NCI-H1930 (cell line): ENCODE measurements around the gene DMC1.
"Not testable (repeated sequence)": the region's sequence is repeated elsewhere in the genome, so short reads cannot be mapped to it uniquely, and the experiment has no call there.

Experiments
- DNase-seq, 2 experiments: peaks; one replicate each; lab custom pipeline; 2025; lab: John Stamatoyannopoulos, UW

DMC1 gene

GRCh38 chr22:38569972-38570778, at the start of gene DMC1:
Gene DMC1 (minus strand): TSS chr22:38570183. CDS start chr22:38568256, 1,927 bp downstream.
- peak; percentile 87 to 91 for DNase-seq

- DNase-seq = no peak
Measured at GRCh38 chr22:38618682-38619081, 48.7 kb upstream of the DMC1 start.

- DNase-seq = no peak
Measured at GRCh38 chr22:38618258-38618657, 48.3 kb upstream of the DMC1 start.

DNA sequence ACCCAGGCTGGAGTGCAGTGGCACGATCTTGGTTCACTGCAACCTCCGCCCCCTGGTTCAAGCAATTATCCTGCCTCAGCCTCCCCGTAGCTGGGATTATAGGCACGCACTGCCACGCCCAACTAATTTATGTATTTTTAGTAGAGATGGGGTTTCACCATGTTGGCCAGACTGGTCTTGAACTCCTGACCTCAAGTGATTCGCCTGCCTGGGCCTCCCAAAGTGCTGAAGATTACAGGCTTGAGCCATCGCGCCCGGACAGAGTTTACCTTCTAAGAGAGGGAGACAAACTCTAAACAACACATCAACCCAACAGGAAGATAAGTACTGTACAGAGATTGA, 45.1 kb upstream of the DMC1 start:
- DNase-seq = not testable (repeated sequence)

DNA sequence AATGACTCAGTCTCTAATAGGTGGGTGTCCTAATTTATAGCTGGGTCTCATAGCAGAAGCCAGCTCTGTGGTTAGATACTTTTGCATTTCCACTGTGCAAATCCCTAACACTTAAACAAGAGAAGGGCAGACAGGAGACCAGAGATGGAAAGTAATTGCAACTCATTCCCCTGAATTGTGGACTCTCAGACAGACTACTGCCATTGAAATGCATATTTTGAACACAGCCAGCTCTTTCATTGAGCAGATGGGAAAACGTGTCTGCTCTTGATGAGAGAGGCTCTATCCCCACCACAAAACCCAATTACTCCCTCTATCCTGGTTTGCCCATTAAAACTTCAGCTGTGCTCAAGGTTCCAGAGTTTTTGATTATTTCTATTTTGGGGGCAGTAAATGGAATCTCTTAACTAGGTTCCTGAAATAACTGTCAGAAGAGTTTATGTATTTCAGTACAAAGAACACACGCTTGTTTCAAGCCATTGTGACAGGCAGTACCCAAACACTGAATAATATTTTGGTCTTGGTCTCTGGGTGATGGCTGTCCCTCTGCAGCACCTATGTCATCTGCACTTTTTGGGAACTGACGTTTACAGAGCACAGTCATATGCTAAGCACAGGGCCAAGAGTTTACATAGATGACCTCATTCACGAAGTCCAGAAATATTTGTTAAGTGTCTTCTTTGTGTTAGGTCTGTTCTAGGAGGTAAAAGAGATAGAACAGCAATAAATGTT, 44.5 kb upstream of the DMC1 start:
- no peak for DNase-seq

GRCh38 chr22:38613588-38613987, 43.6 kb upstream of the DMC1 start:
- DNase-seq = no peak

DNA sequence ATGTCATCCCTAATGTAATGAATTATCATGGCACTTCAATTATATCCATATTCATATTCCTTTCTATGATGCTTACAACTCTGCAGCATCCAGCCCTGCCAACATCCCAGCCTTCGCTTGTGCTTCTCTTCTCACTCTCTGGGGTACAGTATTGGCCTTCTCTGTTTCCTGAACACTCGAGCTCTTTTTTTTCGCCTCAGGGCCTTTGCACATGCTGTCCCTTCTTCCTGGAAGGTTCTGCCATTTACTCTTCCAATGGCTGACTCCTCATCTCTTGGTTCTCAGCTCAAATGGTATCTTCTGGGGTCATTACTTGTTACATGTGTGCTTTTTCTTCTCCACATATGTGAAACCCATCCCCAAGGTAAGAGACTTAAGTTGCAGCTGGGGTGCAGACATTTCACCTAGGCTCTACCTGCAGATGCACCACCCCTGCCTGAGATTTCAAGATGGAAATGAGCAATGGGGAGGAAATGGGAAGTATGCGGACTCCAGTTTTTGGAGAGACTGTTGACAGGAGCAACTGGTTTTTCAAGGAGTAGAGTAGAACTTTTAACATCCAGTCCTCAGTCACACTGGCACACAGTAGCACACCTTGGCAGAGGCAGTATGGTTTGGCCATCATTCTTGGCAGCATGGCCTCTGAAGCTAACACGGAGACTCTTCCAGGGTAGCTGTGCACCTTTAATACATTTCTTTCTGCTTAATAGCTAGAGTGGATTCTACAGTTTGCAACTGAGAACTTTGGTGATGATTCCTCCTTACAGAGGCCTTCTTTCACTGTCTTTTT, 42.4 kb upstream of the DMC1 start:
- no peak for DNase-seq

GRCh38 chr22:38611559-38611958, 41.6 kb upstream of the DMC1 start:
- DNase-seq = no peak

- no peak for DNase-seq
Measured at GRCh38 chr22:38610234-38610633, 40.3 kb upstream of the DMC1 start.

GRCh38 chr22:38608992-38609750, 39.2 kb upstream of the DMC1 start:
- DNase-seq = no peak

DNA sequence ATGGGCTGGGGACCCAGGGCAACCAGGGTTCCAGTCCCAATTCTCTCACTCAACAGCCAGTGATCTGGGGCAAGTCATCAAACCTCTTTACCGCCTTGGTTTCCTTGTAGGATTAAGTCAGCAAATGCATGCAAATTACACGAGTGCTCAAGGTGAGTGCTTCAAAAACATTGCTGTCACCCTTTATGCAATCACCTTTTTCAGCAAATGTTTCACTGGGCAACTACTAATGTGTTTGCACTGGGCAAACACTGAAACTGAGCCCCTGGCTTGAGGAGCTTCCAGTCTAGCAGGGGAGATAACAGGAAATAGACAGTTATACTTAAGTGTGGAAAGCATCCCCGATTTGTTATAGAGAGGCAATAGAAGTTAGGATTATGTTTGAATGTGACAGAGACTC, 37.7 kb upstream of the DMC1 start:
- no peak for DNase-seq

DNA sequence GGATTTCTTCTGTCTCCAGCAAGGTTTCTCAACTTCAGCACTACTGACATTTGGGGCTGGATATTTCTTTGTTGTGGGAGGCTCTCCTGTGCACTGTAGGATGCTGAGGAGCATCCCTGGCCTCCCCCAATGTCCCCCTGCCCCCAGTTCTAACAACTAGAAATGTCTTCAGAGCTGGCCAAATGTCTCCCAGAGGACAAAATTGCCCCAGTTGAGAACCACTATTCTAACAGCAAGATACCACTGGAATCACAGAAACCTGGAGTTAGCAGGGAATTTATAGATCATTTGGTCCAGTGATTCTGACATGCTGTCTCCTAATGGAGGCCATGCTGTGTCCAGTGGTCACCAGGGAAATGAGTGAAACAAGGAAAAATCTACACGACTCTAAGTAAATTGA, 32.2 kb upstream of the DMC1 start:
- DNase-seq = no peak

GRCh38 chr22:38601221-38601764, 31.3 kb upstream of the DMC1 start:
- no peak for DNase-seq

DNA sequence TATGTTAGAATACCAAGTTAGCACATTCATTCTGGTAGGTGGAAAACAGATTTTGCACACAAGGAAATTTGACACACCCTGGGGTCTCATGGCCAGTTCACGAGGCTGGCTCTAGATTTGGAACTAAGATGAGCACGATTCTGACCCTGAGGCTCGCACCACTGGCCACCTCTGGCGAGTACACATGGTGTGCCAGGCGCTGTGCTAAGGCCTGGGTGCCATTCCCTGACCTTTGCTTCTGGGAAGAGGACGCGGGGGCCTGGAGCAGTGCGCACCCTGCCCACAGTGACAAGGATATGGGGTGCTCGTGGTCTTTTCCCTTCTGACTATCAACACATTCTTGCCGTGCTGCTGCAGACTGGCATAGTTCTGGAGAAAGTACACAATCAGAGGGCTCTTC, 29.5 kb upstream of the DMC1 start:
- no peak for DNase-seq

DNA sequence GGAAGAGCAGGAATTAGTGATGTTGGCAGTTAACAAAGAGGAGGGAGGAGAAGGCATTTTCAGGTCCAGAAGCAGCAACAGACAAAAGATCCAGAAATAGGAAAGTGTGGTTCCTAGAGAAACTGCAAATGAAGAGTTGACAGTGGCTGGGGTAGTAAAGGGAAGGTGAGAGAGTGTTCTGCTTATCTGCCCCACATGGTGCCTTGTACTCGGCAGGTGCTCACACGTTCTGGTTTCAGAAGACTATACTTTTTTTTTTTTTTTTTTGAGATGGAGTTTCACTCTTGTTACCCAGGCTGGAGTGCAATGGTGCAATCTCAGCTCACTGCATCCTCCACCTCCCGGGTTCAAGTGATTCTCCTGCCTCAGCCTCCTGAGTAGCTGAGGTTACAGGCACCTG, 12.9 kb upstream of the DMC1 start:
- DNase-seq = not testable (repeated sequence)

DNA sequence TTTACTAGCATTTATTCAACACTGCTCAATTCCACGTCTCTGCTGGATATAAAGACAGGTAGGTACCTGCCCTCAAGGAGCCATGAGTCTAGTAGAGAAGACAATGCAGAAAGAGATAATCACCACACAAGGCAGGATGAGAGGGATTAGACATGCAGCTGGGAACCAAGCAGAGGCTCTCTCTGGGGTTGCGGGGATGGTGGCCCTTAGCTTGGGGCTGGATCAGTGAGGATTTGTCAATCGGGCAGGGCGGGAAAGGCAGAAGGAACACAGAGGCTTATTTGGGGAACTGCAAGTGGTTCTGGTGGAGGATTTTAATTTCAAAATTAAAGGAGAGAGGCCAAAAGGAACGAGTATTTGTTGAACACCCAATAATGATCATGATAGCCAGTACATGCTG, 8.5 kb upstream of the DMC1 start:
- DNase-seq = no peak

DNA sequence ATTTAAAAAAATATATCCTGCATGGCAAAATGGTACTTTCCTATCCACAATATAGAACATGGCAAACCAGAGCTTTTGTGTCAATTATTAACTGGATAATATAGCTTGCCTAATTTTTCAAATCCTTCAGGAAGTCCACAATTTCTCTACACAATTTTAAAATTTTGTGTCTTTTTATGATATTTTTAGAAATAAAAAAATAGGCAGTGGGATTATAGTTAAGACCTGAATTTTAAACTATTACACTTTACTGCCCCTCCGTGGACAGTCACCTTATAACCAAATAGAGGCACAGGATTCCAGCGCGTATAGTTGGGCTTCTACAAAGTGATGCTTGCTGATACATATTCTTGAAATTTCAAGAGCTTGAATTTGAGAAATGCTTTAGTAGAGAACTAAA, 2.1 kb upstream of the DMC1 start:
- DNase-seq = peak in 1 of 2 experiments; percentile 28

- peak; percentile 37 to 51 for DNase-seq
Measured at GRCh38 chr22:38570779-38571364, 889 bp upstream of the DMC1 start.

GRCh38 chr22:38569181-38569971, 607 bp downstream of the DMC1 start:
- DNase-seq = no peak

GRCh38 chr22:38567531-38568285, 2.3 kb downstream of the DMC1 start:
- no peak for DNase-seq
